ENCODE data around the gene PYURF. TPM values are rescaled to one million over a fixed set of nuclear protein-coding genes. Genes with fewer than 3 reads are reported as not detected.

PYURF gene
- total RNA-seq, 4 donors from 2014 or later, result 84.7 to 154 (median 98.0) TPM

DNA sequence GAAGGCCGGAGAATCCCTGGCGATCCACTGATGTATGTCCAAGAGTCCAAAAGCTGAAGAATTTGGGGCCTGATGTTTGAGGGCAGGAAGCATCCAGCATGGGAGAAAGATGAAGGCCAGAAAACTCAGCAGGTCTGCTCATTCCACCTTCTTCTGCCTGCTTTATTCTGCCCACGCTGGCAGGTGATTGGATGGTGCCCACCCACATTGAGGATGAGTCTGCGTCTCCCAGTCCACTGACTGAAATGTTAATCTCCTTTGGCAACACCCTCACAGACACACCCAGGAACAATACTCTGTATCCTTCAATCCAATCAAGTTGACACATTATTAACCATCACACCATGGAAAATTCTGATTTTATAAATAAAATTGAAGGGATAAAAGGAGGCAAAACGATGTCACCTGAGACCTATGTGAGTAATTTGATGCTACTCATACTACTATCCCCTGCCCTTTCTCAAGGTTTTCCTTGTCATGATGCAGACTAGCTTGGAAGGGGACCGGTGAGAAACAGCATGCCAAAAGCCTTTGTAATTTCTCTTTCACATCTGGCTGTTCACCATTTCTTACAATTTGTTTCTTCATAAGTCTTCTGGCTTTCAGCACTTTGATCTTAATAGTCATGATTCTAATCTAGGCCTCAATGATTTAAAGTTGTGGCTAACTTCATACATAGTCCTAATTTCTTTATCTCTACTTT lies 9.7 kb upstream of the PYURF start:
- no peak for TF ChIP-seq POLR2A (IDR thresholded peaks at IDR 0.05)
- TF ChIP-seq, protein P1, sequence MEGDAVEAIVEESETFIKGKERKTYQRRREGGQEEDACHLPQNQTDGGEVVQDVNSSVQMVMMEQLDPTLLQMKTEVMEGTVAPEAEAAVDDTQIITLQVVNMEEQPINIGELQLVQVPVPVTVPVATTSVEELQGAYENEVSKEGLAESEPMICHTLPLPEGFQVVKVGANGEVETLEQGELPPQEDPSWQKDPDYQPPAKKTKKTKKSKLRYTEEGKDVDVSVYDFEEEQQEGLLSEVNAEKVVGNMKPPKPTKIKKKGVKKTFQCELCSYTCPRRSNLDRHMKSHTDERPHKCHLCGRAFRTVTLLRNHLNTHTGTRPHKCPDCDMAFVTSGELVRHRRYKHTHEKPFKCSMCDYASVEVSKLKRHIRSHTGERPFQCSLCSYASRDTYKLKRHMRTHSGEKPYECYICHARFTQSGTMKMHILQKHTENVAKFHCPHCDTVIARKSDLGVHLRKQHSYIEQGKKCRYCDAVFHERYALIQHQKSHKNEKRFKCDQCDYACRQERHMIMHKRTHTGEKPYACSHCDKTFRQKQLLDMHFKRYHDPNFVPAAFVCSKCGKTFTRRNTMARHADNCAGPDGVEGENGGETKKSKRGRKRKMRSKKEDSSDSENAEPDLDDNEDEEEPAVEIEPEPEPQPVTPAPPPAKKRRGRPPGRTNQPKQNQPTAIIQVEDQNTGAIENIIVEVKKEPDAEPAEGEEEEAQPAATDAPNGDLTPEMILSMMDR (IDR thresholded peaks at IDR 0.05), result no peak
- Histone ChIP-seq H3K27ac (no peak overlapping the region), H3K9me3 (no peaks in the 10 kb centered on the region), H3K27me3 (no peaks in the 10 kb centered on the region), H3K36me3 (no peaks in the 10 kb centered on the region), H3K4me3 (replicated peaks in 1 of 3) (no peak overlapping the region), H3K4me1 (no peaks in the 10 kb centered on the region)
- WGBS, 2 donors, result 80 to 81% methylated on average over 6 of the region's 6 CpGs
- no peak for DNase-seq
- intact Hi-C loops (cut with DNase I), result loop anchor here (10.0 kb wide), 1 partner anchor 492 kb away; no protein-coding TSS in a partner anchor

DNA sequence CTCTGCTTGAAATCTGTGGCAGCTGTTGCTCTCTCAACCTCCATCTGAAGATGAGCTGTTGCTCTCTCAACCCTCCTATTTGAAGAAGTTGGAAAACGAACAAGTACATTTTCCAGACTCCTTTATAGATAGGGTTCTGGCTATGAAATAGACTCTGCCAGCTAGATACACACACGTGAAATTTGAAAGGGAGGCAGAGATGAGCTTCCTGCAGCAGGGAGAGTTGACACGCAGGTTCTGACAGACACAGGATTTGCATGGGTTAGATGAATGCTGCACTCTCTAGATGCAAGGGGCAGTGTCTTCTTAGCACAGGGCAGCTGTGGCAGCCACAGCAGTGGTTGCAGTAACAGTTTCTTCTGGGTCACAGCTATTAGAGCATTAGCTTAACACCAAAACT lies 8.0 kb upstream of the PYURF start:
- 74 to 77% methylated on average over 3 of the region's 3 CpGs for WGBS, 2 donors
- no peaks in the 10 kb centered on the region for H3K9me3 ChIP-seq
- no peaks in the 10 kb centered on the region for H3K36me3 ChIP-seq
- H3K27me3 ChIP-seq, result no peaks in the 10 kb centered on the region
- peaks cover 0 to under 1% of the 10 kb centered on the region in 2 donors for H3K4me1 ChIP-seq
- H3K27ac ChIP-seq, result no peak overlapping the region
- H3K4me3 ChIP-seq (replicated peaks in 1 of 3), result no peak overlapping the region
- DNase-seq, result no peak
- intact Hi-C loops (cut with DNase I), result loop anchor here (10.0 kb wide), 1 partner anchor 493 kb away; no protein-coding TSS in a partner anchor
- TF ChIP-seq, protein P1 (IDR thresholded peaks at IDR 0.05), result no peak
- TF ChIP-seq POLR2A (IDR thresholded peaks at IDR 0.05), result no peak

DNA sequence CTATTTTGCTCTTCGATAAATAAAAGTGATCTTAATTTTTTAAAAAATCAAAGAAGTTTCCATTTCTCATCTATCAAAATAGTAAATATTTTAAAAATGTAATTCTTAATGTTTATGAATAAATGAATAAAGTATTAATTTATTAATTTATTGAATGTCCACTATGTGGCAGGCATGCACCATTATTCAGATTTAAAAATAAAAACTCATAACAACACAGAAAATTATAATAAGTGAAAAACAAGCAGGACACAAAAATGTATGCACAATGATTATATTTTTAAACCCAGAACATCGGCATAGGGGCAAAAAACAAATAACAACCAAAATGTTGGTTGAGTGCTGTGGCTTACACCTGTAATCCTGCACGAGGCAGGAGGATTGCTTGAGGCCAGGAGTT lies 5.3 kb upstream of the PYURF start:
- no peak for TF ChIP-seq POLR2A (IDR thresholded peaks at IDR 0.05)
- TF ChIP-seq, protein P1 (IDR thresholded peaks at IDR 0.05), result no peak
- no peak for DNase-seq
- no peak overlapping the region for H3K27ac ChIP-seq
- WGBS, 2 donors, result 90 to 92% methylated on average over 3 of the region's 3 CpGs
- H3K36me3 ChIP-seq, result no peaks in the 10 kb centered on the region
- no peaks in the 10 kb centered on the region for H3K27me3 ChIP-seq
- H3K9me3 ChIP-seq, result no peaks in the 10 kb centered on the region
- no peak overlapping the region for H3K4me3 ChIP-seq (replicated peaks in 1 of 3)
- peaks cover 8 to 11% of the 10 kb centered on the region in 2 donors for H3K4me1 ChIP-seq
- intact Hi-C loops (cut with DNase I), result loop anchor here (5.0 kb wide), 1 partner anchor 133 kb away; no protein-coding TSS in a partner anchor

DNA sequence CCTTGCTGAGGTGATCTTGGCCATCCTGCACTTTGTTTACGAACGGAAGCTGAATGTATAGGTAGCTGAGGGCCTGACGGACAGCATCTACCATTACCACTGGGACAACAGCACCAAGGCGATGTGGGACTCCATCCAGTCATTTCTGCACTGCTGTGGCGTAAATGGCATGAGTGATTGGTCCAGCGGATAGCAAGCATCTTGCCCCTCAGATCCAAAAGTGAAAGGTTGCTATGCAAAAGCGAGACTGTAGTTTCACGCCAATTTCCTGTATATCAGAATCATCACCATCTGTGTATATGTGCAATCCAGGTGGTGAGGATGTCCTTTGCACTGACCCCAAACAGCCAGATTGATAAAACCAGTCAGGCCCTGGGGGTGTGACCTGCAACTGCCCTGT lies 4.2 kb upstream of the PYURF start:
- no peaks in the 10 kb centered on the region for H3K36me3 ChIP-seq
- 94% methylated on average over 7 to 8 of the region's 8 CpGs for WGBS, 2 donors
- intact Hi-C loops (cut with DNase I), result loop anchor here (5.0 kb wide), 1 partner anchor 135 kb away; no protein-coding TSS in a partner anchor
- TF ChIP-seq POLR2A (IDR thresholded peaks at IDR 0.05), result no peak
- TF ChIP-seq, protein P1 (IDR thresholded peaks at IDR 0.05), result no peak
- peaks cover 8 to 12% of the 10 kb centered on the region in 2 donors for H3K4me1 ChIP-seq
- H3K27ac ChIP-seq, result no peak overlapping the region
- no peak for DNase-seq
- no peaks in the 10 kb centered on the region for H3K27me3 ChIP-seq
- no peaks in the 10 kb centered on the region for H3K9me3 ChIP-seq
- no peak overlapping the region for H3K4me3 ChIP-seq (replicated peaks in 1 of 3)

DNA sequence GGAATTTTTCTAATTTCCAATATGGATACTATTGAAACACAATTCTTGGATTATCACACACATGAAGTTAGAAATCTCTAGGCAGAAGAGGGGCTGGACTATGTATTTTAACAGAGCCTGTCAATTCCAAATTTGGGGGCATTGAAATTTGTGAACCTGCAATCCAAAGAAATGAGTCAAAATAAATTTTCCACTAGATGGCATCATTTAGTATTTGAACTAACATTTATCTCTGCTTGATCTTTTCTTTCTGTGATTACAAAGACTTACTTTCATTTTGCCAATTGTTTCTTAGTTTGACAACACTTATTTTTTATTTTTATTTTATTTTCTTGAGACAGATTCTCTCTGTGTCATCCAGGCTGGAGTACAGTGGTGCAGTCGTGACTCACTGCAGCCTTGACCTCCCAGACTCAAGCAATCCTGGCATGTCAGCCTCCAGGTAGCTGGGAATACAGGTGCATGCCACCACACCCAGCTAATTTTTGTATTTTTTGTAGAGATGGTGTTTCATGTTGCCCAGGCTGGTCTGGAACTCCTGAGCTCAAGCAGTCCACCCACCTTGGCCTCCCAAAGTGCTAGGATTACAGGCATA lies 2.7 kb upstream of the PYURF start:
- TF ChIP-seq, protein P1 (IDR thresholded peaks at IDR 0.05), result peak in 3 of 6 experiments; percentile 37 to 54 (median 47)
- no peak for TF ChIP-seq POLR2A (IDR thresholded peaks at IDR 0.05)
- intact Hi-C loops (cut with DNase I), result loop anchor here (5.0 kb wide), 1 partner anchor 136 kb away; no protein-coding TSS in a partner anchor
- no peak for DNase-seq
- 42 to 55% methylated on average over 1 of the region's 1 CpG for WGBS, 2 donors
- Histone ChIP-seq H3K4me3 (replicated peaks in 1 of 3) (no peak overlapping the region), H3K9me3 (no peaks in the 10 kb centered on the region), H3K36me3 (no peaks in the 10 kb centered on the region), H3K4me1 (peaks cover 15 to 18% of the 10 kb centered on the region in 2 donors), H3K27ac (peak overlapping the region in 1 of 3 donors; percentile 30), H3K27me3 (no peaks in the 10 kb centered on the region)

Data from thyroid gland (tissue), 4 donors.